ENCODE measurements around the gene ATF2. TPM values are rescaled to one million over a fixed set of nuclear protein-coding genes. Genes with fewer than 3 reads are reported as not detected.

ATF2 gene
- total RNA-seq, 1 experiment from 2014 or later: 39.9 TPM

DNA sequence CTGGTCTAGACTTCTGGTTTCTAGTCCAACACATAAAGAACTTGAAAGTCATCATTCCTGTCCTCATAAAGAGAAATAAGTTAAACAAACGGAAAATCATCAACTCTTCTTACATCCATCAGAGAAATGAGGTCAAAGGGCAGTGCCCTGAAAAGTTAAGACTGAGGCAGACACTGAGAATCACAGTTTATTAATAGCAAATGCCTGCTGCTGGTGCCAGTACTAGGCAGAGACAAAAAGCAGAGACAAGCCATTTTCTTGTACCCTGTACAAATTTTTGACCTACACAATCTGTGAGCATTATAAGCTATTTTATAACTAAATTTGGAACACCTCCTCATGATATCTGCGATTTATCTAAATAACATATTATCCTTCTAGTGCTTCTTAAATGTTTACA lies 36.8 kb downstream of the ATF2 start:
- no peak for DNase-seq (ENCODE audit: low spot score)
- Mint-ChIP-seq H3K9me3 (no peaks in the 10 kb centered on the region; the same call in 1 of the 2 replicates), H3K4me1 (peaks cover 26% of the 10 kb centered on the region), H3K27me3 (ENCODE audit: low read depth) (no peaks in the 10 kb centered on the region), H3K36me3 (peaks cover 40% of the 10 kb centered on the region), H3K27ac (no peak overlapping the region), H3K4me3 (no peak overlapping the region)
- TF ChIP-seq SMAD4 (CRISPR knock-in tag; IDR thresholded peaks at IDR 0.05) (no peak), PRDM15 (CRISPR knock-in tag; IDR thresholded peaks at IDR 0.05) (no peak), ZMAT4 (CRISPR knock-in tag; IDR thresholded peaks at IDR 0.05) (no peak), NR3C1 (CRISPR knock-in tag; conservative IDR thresholded peaks at IDR 0.05; ENCODE audit: low read depth) (no peak), SOX15 (CRISPR knock-in tag; IDR thresholded peaks at IDR 0.05) (no peak), PREB (CRISPR knock-in tag; IDR thresholded peaks at IDR 0.05; ENCODE audit: borderline replicate concordance) (no peak), CREB1 (CRISPR knock-in tag; IDR thresholded peaks at IDR 0.05) (no peak), FOXJ3 (CRISPR knock-in tag; IDR thresholded peaks at IDR 0.05; ENCODE audit: borderline replicate concordance) (no peak), CBFB (CRISPR knock-in tag; IDR thresholded peaks at IDR 0.05; ENCODE audit: low read depth) (no peak), PRRX2 (CRISPR knock-in tag; IDR thresholded peaks at IDR 0.05) (no peak), CDX4 (CRISPR knock-in tag; IDR thresholded peaks at IDR 0.05; ENCODE audit: borderline replicate concordance) (no peak)
- TF ChIP-seq, protein P1, sequence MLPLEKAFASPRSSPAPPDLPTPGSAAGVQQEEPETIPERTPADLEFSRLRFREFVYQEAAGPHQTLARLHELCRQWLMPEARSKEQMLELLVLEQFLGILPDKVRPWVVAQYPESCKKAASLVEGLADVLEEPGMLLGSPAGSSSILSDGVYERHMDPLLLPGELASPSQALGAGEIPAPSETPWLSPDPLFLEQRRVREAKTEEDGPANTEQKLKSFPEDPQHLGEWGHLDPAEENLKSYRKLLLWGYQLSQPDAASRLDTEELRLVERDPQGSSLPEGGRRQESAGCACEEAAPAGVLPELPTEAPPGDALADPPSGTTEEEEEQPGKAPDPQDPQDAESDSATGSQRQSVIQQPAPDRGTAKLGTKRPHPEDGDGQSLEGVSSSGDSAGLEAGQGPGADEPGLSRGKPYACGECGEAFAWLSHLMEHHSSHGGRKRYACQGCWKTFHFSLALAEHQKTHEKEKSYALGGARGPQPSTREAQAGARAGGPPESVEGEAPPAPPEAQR (CRISPR knock-in tag; IDR thresholded peaks at IDR 0.05): no peak
- TF ChIP-seq, protein P2, sequence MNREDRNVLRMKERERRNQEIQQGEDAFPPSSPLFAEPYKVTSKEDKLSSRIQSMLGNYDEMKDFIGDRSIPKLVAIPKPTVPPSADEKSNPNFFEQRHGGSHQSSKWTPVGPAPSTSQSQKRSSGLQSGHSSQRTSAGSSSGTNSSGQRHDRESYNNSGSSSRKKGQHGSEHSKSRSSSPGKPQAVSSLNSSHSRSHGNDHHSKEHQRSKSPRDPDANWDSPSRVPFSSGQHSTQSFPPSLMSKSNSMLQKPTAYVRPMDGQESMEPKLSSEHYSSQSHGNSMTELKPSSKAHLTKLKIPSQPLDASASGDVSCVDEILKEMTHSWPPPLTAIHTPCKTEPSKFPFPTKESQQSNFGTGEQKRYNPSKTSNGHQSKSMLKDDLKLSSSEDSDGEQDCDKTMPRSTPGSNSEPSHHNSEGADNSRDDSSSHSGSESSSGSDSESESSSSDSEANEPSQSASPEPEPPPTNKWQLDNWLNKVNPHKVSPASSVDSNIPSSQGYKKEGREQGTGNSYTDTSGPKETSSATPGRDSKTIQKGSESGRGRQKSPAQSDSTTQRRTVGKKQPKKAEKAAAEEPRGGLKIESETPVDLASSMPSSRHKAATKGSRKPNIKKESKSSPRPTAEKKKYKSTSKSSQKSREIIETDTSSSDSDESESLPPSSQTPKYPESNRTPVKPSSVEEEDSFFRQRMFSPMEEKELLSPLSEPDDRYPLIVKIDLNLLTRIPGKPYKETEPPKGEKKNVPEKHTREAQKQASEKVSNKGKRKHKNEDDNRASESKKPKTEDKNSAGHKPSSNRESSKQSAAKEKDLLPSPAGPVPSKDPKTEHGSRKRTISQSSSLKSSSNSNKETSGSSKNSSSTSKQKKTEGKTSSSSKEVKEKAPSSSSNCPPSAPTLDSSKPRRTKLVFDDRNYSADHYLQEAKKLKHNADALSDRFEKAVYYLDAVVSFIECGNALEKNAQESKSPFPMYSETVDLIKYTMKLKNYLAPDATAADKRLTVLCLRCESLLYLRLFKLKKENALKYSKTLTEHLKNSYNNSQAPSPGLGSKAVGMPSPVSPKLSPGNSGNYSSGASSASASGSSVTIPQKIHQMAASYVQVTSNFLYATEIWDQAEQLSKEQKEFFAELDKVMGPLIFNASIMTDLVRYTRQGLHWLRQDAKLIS (CRISPR knock-in tag; IDR thresholded peaks at IDR 0.05; ENCODE audit: borderline replicate concordance): no peak
- TF ChIP-seq, protein P3, sequence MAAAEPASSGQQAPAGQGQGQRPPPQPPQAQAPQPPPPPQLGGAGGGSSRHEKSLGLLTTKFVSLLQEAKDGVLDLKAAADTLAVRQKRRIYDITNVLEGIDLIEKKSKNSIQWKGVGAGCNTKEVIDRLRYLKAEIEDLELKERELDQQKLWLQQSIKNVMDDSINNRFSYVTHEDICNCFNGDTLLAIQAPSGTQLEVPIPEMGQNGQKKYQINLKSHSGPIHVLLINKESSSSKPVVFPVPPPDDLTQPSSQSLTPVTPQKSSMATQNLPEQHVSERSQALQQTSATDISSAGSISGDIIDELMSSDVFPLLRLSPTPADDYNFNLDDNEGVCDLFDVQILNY (CRISPR knock-in tag; IDR thresholded peaks at IDR 0.05): no peak
- ATAC-seq: no peak
- CTCF ChIA-PET: no interaction called here
- POLR2A ChIA-PET: no interaction called here

All from WTC11 (cell line).